ENCODE data around the gene HPSE2. TPM values are rescaled to one million over a fixed set of nuclear protein-coding genes. Genes with fewer than 3 reads are reported as not detected.
A peak's percentile ranks its signal among the peaks of the same experiment; 100 is the strongest.

The HPSE2 gene
- total RNA-seq, 4 donors from 2014 or later, result 0.57 to 3.6 (median 1.5) TPM

DNA sequence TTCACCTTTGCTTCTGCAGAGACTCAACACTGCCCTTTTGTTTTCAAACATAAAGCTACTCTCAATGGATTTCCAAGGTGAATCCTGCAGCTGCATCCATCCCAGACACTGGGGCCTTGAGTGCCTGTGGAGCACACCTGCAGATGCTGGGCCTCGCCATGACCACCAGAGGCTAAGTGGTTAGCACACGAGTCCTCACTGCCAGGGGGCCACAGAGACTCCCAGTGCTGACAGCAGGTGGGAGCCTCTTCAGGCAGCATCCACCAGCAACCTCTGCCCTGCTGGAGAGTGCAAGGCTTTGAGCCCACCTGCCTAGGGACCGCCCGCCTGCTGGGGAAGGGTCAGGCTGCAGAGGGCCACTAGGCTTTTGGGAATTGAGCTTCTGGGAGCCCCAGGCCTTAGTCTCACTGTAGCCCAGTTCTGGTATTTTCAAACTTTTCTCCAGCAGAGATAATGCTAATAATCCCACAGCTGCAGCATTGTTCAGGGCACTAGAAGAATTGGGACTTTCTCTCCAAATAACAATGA, 779.5 kb downstream of the HPSE2 start:
- no peak for DNase-seq (ENCODE audit: low spot score in 2 of 2)
- no peak overlapping the region for H3K4me3 ChIP-seq (ENCODE audit: low read depth, poor library complexity, severe bottlenecking)
- no peak for TF ChIP-seq POLR2A (IDR thresholded peaks at IDR 0.05)
- TF ChIP-seq, protein P1, sequence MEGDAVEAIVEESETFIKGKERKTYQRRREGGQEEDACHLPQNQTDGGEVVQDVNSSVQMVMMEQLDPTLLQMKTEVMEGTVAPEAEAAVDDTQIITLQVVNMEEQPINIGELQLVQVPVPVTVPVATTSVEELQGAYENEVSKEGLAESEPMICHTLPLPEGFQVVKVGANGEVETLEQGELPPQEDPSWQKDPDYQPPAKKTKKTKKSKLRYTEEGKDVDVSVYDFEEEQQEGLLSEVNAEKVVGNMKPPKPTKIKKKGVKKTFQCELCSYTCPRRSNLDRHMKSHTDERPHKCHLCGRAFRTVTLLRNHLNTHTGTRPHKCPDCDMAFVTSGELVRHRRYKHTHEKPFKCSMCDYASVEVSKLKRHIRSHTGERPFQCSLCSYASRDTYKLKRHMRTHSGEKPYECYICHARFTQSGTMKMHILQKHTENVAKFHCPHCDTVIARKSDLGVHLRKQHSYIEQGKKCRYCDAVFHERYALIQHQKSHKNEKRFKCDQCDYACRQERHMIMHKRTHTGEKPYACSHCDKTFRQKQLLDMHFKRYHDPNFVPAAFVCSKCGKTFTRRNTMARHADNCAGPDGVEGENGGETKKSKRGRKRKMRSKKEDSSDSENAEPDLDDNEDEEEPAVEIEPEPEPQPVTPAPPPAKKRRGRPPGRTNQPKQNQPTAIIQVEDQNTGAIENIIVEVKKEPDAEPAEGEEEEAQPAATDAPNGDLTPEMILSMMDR (IDR thresholded peaks at IDR 0.05), result no peak
- 93% methylated on average over 4 of the region's 4 CpGs for WGBS, 2 donors
- intact Hi-C loops (cut with DNase I; ENCODE audit: low total_unique reads), result no loop called here

- no peak for DNase-seq (ENCODE audit: low spot score in 2 of 2)
- TF ChIP-seq, protein P1 (IDR thresholded peaks at IDR 0.05), result no peak
- TF ChIP-seq POLR2A (IDR thresholded peaks at IDR 0.05), result no peak
- 82 to 83% methylated on average over 2 of the region's 2 CpGs for WGBS, 2 donors
- intact Hi-C loops (cut with DNase I; ENCODE audit: low total_unique reads), result no loop called here
- no peak overlapping the region for H3K4me3 ChIP-seq (ENCODE audit: low read depth, poor library complexity, severe bottlenecking)
Observed at GRCh38 chr10:98453729-98454128, 781.9 kb downstream of the HPSE2 start.

GRCh38 chr10:98450618-98451017, 785.0 kb downstream of the HPSE2 start:
- intact Hi-C loops (cut with DNase I; ENCODE audit: low total_unique reads), result no loop called here
- no peak for DNase-seq (ENCODE audit: low spot score in 2 of 2)
- 74 to 79% methylated on average over 1 of the region's 1 CpG for WGBS, 2 donors

GRCh38 chr10:98449287-98449686, 786.4 kb downstream of the HPSE2 start:
- intact Hi-C loops (cut with DNase I; ENCODE audit: low total_unique reads), result no loop called here
- no peak overlapping the region for H3K4me3 ChIP-seq (ENCODE audit: low read depth, poor library complexity, severe bottlenecking)
- no peak for DNase-seq (ENCODE audit: low spot score in 2 of 2)
- TF ChIP-seq, protein P1 (IDR thresholded peaks at IDR 0.05), result no peak
- TF ChIP-seq POLR2A (IDR thresholded peaks at IDR 0.05), result no peak

More at GRCh38 chr10:98450618-98451017, 785.0 kb downstream of the HPSE2 start:
- TF ChIP-seq, protein P1 (IDR thresholded peaks at IDR 0.05), result no peak
- TF ChIP-seq POLR2A (IDR thresholded peaks at IDR 0.05), result no peak
- no peak overlapping the region for H3K4me3 ChIP-seq (ENCODE audit: low read depth, poor library complexity, severe bottlenecking)

GRCh38 chr10:98446661-98447221, 788.9 kb downstream of the HPSE2 start, which contains the start of gene HPS1:
Gene HPS1, minus strand, starts transcription at chr10:98446935. Its CDS starts 3,695 bp downstream, at chr10:98443240.
- H3K4me3 ChIP-seq (ENCODE audit: low read depth, poor library complexity, severe bottlenecking), result peak within 1 kb of the TSS; percentile 63
- intact Hi-C loops (cut with DNase I; ENCODE audit: low total_unique reads), result no loop called here
- WGBS, 2 donors, result 5 to 7% methylated on average over 17 to 24 of the region's 47 CpGs
- peak in 1 of 2 donors; percentile 90 for TF ChIP-seq POLR2A (IDR thresholded peaks at IDR 0.05)
- TF ChIP-seq, protein P1 (IDR thresholded peaks at IDR 0.05), result peak in 1 of 3 donors; percentile 9
- DNase-seq (ENCODE audit: low spot score in 2 of 2), result peak; percentile 71 to 97
